Endothelial cell of umbilical vein (primary cell): ENCODE data around the gene KCNH8.

Source experiments
- EZH2 ChIP-seq: IDR thresholded peaks from 2 replicates; pipeline ENCODE4 v1.6.1; 2012; ENCODE audit warnings: borderline replicate concordance, low read depth, mild to moderate bottlenecking, moderate library complexity, low read length, inconsistent platforms; ENCODE audit not compliant: severe bottlenecking
- FOS ChIP-seq: IDR thresholded peaks from 2 replicates; pipeline ENCODE4 v1.6.1; 2011; ENCODE audit warnings: mild to moderate bottlenecking, low read length, moderate library complexity, borderline replicate concordance; ENCODE audit not compliant: insufficient read depth
- GATA2 ChIP-seq: IDR thresholded peaks from 2 replicates; pipeline ENCODE4 v1.7.0; 2011; ENCODE audit warnings: low read depth, mild to moderate bottlenecking, moderate library complexity, mixed read lengths, low read length; ENCODE audit not compliant: insufficient read length, insufficient read depth
- JUN ChIP-seq: IDR thresholded peaks from 2 replicates; pipeline ENCODE4 v1.6.1; 2011; ENCODE audit warnings: borderline replicate concordance, low read depth; ENCODE audit not compliant: insufficient read length, insufficient read depth
- MYC ChIP-seq: IDR thresholded peaks from one replicate; pipeline ENCODE4 v1.6.1; 2011; ENCODE audit warnings: mild to moderate bottlenecking, low read depth, low read length
- POLR2A ChIP-seq: IDR thresholded peaks from 2 replicates; pipeline ENCODE4 v1.6.1; 2012; ENCODE audit warnings: low read depth, mild to moderate bottlenecking, control low read depth, low read length
- POLR2AphosphoS5 ChIP-seq: IDR thresholded peaks from 2 replicates; pipeline ENCODE4 v1.6.1; 2012; ENCODE audit warnings: low read depth, mild to moderate bottlenecking, control low read depth, low read length, moderate library complexity; ENCODE audit not compliant: insufficient read depth
- TF ChIP-seq, protein P1 (sequence below), 2 donors: IDR thresholded peaks; 1 replicate in 1 of 2; 2 replicates in 1 of 2; pipeline ENCODE4 v1.5.1; 2011; ENCODE audit warnings: low read length in 2 of 2, mild to moderate bottlenecking in 2 of 2, moderate library complexity in 2 of 2, control low read depth in 1 of 2, inconsistent platforms in 1 of 2, low read depth in 1 of 2; ENCODE audit not compliant: insufficient read depth in 1 of 2; ENCODE audit errors: extremely low read depth in 1 of 2
- TF ChIP-seq, protein P2 (sequence below): IDR thresholded peaks from 2 replicates; pipeline ENCODE4 v1.6.1; 2011; ENCODE audit not compliant: insufficient read depth, insufficient read length

DNA sequence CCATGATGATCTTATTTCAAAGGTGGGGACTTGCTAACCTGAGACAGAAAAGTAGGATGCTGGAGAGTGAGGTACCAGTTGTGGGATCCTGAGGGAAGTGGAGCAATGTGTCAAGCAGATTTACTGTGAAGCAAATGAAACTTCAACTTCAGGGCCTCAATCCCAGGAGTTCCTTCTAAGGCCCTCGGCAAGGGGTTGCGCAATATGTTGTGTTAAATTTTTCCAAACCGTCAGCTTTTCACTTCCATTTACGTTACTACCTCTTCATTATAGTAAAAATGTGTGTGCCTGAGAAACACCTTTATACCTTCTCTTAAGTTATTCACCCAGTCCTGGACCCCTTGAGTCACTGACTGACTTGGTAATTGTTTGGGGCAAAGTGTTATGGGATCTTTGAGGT lies 42.5 kb upstream of the KCNH8 start:
- TF ChIP-seq, protein P1, sequence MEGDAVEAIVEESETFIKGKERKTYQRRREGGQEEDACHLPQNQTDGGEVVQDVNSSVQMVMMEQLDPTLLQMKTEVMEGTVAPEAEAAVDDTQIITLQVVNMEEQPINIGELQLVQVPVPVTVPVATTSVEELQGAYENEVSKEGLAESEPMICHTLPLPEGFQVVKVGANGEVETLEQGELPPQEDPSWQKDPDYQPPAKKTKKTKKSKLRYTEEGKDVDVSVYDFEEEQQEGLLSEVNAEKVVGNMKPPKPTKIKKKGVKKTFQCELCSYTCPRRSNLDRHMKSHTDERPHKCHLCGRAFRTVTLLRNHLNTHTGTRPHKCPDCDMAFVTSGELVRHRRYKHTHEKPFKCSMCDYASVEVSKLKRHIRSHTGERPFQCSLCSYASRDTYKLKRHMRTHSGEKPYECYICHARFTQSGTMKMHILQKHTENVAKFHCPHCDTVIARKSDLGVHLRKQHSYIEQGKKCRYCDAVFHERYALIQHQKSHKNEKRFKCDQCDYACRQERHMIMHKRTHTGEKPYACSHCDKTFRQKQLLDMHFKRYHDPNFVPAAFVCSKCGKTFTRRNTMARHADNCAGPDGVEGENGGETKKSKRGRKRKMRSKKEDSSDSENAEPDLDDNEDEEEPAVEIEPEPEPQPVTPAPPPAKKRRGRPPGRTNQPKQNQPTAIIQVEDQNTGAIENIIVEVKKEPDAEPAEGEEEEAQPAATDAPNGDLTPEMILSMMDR (IDR thresholded peaks at IDR 0.05; ENCODE audit: extremely low read depth in 1 of 2, insufficient read depth in 1 of 2, low read depth in 1 of 2, low read length in 2 of 2): no peak
- TF ChIP-seq POLR2A (no peak), EZH2 (no peak), JUN (no peak), POLR2AphosphoS5 (no peak), GATA2 (no peak), FOS (no peak), MYC (no peak)
- TF ChIP-seq, protein P2, sequence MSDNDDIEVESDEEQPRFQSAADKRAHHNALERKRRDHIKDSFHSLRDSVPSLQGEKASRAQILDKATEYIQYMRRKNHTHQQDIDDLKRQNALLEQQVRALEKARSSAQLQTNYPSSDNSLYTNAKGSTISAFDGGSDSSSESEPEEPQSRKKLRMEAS: no peak
